Prostate gland (tissue), 2 donors: ENCODE measurements around the gene ANKRD9.

Experiments
- POLR2AphosphoS5 ChIP-seq: sonication (generic); formaldehyde crosslinking; IDR thresholded peaks from one replicate; pipeline ENCODE4 v1.6.1; 2017; ENCODE audit warnings: antibody characterized with exemption
- TF ChIP-seq, protein P1 (sequence below), 4 experiments: fragments of 200-600 bp in 2 of 4; fragments of 450-650 bp in 2 of 4; sonication (generic) in 2 of 4; IDR thresholded peaks; 1 replicate in 3 of 4; 2 replicates in 1 of 4; pipeline ENCODE4 v1.5.1; 2016 to 2019; ENCODE audit warnings: antibody characterized with exemption in 4 of 4, mild to moderate bottlenecking in 2 of 4, moderate library complexity in 2 of 4

DNA sequence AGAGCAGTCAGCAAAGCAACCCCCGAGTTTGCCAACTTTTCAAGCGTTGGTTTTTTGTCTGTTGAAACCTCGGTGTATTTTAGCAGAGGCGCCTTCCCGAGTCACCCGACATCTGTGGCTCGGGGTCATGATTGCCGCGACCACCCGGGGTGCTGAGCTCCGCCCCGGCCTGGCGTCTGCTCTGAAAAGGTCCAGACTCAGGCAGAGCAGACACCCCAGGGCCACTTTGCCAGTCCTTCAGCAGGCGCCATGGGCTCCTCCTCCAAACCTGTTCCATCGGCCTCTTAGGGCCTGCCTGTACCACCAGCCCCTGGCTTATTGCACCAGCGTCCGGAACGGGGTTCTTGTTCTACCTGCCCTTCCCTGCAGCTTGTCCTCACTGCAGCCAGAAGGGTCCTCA lies 19.1 kb downstream of the ANKRD9 start:
- TF ChIP-seq POLR2AphosphoS5: no peak
- TF ChIP-seq, protein P1, sequence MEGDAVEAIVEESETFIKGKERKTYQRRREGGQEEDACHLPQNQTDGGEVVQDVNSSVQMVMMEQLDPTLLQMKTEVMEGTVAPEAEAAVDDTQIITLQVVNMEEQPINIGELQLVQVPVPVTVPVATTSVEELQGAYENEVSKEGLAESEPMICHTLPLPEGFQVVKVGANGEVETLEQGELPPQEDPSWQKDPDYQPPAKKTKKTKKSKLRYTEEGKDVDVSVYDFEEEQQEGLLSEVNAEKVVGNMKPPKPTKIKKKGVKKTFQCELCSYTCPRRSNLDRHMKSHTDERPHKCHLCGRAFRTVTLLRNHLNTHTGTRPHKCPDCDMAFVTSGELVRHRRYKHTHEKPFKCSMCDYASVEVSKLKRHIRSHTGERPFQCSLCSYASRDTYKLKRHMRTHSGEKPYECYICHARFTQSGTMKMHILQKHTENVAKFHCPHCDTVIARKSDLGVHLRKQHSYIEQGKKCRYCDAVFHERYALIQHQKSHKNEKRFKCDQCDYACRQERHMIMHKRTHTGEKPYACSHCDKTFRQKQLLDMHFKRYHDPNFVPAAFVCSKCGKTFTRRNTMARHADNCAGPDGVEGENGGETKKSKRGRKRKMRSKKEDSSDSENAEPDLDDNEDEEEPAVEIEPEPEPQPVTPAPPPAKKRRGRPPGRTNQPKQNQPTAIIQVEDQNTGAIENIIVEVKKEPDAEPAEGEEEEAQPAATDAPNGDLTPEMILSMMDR (IDR thresholded peaks at IDR 0.05): no peak
